Activated CD4-positive, alpha-beta memory T cell treated with anti-CD3 and anti-CD28 coated beads, Interleukin-2, amount 10 ng/mL, durations not matched to agents 7 days and 5 days (primary cell): ENCODE data around the gene HTR3D. TPM values are rescaled to one million over a fixed set of nuclear protein-coding genes. Genes with fewer than 3 reads are reported as not detected.
"Not testable (repeated sequence)": the region's sequence is repeated elsewhere in the genome, so short reads cannot be mapped to it uniquely, and the experiment has no call there.

Experiments used
- CTCF ChIA-PET: fragments of 350-600 bp; sonication (Branson Sonifier 250); formaldehyde crosslinking; loops from one replicate; lab custom pipeline; 2021; ENCODE audit warnings: antibody characterized with exemption, inconsistent platforms; lab: Charles Lee
- POLR2A ChIA-PET: fragments of 350-600 bp; sonication (Branson Sonifier 250); formaldehyde crosslinking; loops from one replicate; lab custom pipeline; 2021; ENCODE audit warnings: antibody characterized with exemption; lab: Charles Lee
- DNase-seq: peaks from one replicate; pipeline ENCODE4 v3.0.0-alpha.2; 2020
- H3K27ac Mint-ChIP-seq: one replicate; pipeline ENCODE4 v1.8.0; 2021; ENCODE audit warnings: mild to moderate bottlenecking, mixed read lengths
- H3K27me3 Mint-ChIP-seq: one replicate; pipeline ENCODE4 v1.8.0; 2021; ENCODE audit warnings: mixed read lengths
- H3K36me3 Mint-ChIP-seq: one replicate; pipeline ENCODE4 v1.8.0; 2021; ENCODE audit warnings: low read depth, mixed read lengths
- H3K4me1 Mint-ChIP-seq: one replicate; pipeline ENCODE4 v1.8.0; 2021; ENCODE audit warnings: mixed read lengths
- H3K4me3 Mint-ChIP-seq: one replicate; pipeline ENCODE4 v1.8.0; 2021; ENCODE audit warnings: mild to moderate bottlenecking, mixed read lengths
- H3K9me3 Mint-ChIP-seq: one replicate; pipeline ENCODE4 v1.8.0; 2021; ENCODE audit warnings: mixed read lengths
- total RNA-seq, 2 experiments: library from RNA; stranded (reverse); gene quantifications; one replicate each; pipeline ENCODE4 v1.2.3, GENCODE V29; 2021

Gene HTR3D
- total RNA-seq, 2 experiments from 2014 or later = not detected

DNA sequence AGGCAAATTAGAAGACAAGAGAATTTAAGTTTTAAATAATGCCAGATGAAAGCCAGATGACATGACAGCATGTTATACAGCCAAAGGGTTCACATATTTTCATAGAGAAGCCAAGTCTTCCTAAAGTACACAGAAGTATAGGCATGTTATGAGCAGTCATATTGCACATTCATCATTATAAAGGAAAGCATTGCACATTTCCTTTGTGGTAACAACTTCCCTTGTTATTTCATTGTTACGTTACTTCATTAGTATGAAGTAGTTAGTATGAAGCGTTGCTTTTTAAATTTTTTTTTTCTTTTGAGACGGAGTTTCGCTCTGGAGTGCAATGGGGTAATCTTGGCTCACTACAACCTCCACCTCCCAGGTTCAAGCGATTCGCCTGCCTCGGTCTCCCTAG is 9.2 kb upstream of the HTR3D start:
- peaks cover 29% of the 10 kb centered on the region for H3K27me3 Mint-ChIP-seq
- H3K4me3 Mint-ChIP-seq = no peak overlapping the region
- DNase-seq = no peak
- peaks cover 29% of the 10 kb centered on the region for H3K4me1 Mint-ChIP-seq
- no peaks in the 10 kb centered on the region for H3K9me3 Mint-ChIP-seq
- CTCF ChIA-PET = interaction anchor here (0.6 to 1.1 kb wide), 2 partner anchors 16 to 227 kb away, joined by 3 to 4 read pairs; partner anchors contain the start of gene EEF1AKMT4
- H3K36me3 Mint-ChIP-seq = peaks cover 4% of the 10 kb centered on the region
- H3K27ac Mint-ChIP-seq = no peak overlapping the region
- POLR2A ChIA-PET = no interaction called here

GRCh38 chr3:184025256-184025655 is 6.3 kb upstream of the HTR3D start:
- DNase-seq, H3K9me3 Mint-ChIP-seq, H3K36me3 Mint-ChIP-seq, H3K4me3 Mint-ChIP-seq, POLR2A ChIA-PET, H3K27ac Mint-ChIP-seq, CTCF ChIA-PET: not testable (repeated sequence)
- peaks cover 26% of the 10 kb centered on the region for H3K27me3 Mint-ChIP-seq
- H3K4me1 Mint-ChIP-seq = peaks cover 18% of the 10 kb centered on the region

- H3K36me3 Mint-ChIP-seq = not testable (repeated sequence)
Measured at GRCh38 chr3:184028275-184028890, 3.2 kb upstream of the HTR3D start.

DNA sequence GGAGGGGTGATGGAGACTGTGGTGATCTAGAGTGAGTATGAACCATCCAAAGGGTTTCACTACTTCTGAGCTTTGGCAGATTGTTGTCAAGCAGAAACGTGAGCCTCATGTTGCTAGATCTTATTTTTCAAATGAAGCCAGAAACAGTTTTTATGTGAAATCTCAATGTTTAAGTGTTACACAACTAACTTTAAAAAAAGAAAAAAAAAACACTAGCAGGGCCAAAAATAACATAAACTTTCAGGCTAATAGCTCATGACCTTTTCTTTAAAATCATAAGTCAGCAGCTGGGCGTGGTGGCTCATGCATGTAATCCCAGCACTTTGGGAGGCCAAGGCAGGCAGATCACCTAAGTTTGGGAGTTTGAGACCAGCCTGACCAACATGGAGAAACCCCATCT is 2.1 kb upstream of the HTR3D start:
- no peak for DNase-seq
- H3K4me3 Mint-ChIP-seq = no peak overlapping the region
- H3K9me3 Mint-ChIP-seq = no peaks in the 10 kb centered on the region
- H3K4me1 Mint-ChIP-seq = no peaks in the 10 kb centered on the region
- no peaks in the 10 kb centered on the region for H3K36me3 Mint-ChIP-seq
- H3K27ac Mint-ChIP-seq = no peak overlapping the region
- CTCF ChIA-PET = interaction anchor here (0.7 to 0.9 kb wide), 2 partner anchors 12 to 161 kb away, joined by 3 to 4 read pairs; partner anchors contain the start of gene ABCC5
- POLR2A ChIA-PET = no interaction called here
- peaks cover 15% of the 10 kb centered on the region for H3K27me3 Mint-ChIP-seq

More at GRCh38 chr3:184028275-184028890, 3.2 kb upstream of the HTR3D start:
- POLR2A ChIA-PET, H3K4me3 Mint-ChIP-seq, DNase-seq, H3K9me3 Mint-ChIP-seq, H3K4me1 Mint-ChIP-seq, CTCF ChIA-PET, H3K27ac Mint-ChIP-seq: not testable (repeated sequence)
- H3K27me3 Mint-ChIP-seq = peaks cover 17% of the 10 kb centered on the region

- DNase-seq = no peak
- peaks cover 11% of the 10 kb centered on the region for H3K27me3 Mint-ChIP-seq
- CTCF ChIA-PET = no interaction called here
Measured at GRCh38 chr3:184030536-184030935, 1.0 kb upstream of the HTR3D start.

GRCh38 chr3:184037816-184038215 is 6.3 kb downstream of the HTR3D start:
- H3K27ac Mint-ChIP-seq = no peak overlapping the region
- H3K4me3 Mint-ChIP-seq = no peak overlapping the region
- ChIA-PET POLR2A (no interaction called here), CTCF (no interaction called here)
- peaks cover 10% of the 10 kb centered on the region for H3K27me3 Mint-ChIP-seq
- H3K36me3 Mint-ChIP-seq = no peaks in the 10 kb centered on the region
- no peaks in the 10 kb centered on the region for H3K4me1 Mint-ChIP-seq
- no peak for DNase-seq
- no peaks in the 10 kb centered on the region for H3K9me3 Mint-ChIP-seq

More at GRCh38 chr3:184030536-184030935, 1.0 kb upstream of the HTR3D start:
- no peaks in the 10 kb centered on the region for H3K36me3 Mint-ChIP-seq
- no peaks in the 10 kb centered on the region for H3K4me1 Mint-ChIP-seq
- H3K9me3 Mint-ChIP-seq = no peaks in the 10 kb centered on the region
- H3K27ac Mint-ChIP-seq = no peak overlapping the region
- H3K4me3 Mint-ChIP-seq = no peak overlapping the region
- POLR2A ChIA-PET = no interaction called here

DNA sequence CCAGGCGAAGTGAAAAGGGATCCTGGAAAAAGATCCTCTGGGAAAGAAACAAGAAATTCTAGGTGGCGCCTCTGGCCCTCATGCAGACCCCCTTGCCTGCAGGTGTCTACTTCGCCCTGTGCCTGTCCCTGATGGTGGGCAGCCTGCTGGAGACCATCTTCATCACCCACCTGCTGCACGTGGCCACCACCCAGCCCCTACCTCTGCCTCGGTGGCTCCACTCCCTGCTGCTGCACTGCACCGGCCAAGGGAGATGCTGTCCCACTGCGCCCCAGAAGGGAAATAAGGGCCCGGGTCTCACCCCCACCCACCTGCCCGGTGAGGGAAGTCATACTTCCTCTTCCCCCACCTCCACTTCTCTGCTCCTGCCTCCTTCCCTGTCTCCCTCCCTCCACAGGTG is 6.8 kb downstream of the HTR3D start:
- CTCF ChIA-PET, POLR2A ChIA-PET: not testable (repeated sequence)

GRCh38 chr3:184039414-184039813 is 7.9 kb downstream of the HTR3D start:
- H3K36me3 Mint-ChIP-seq = no peaks in the 10 kb centered on the region
- no peak overlapping the region for H3K4me3 Mint-ChIP-seq
- no peak for DNase-seq
- no peaks in the 10 kb centered on the region for H3K9me3 Mint-ChIP-seq
- no peak overlapping the region for H3K27ac Mint-ChIP-seq
- peaks cover 7% of the 10 kb centered on the region for H3K27me3 Mint-ChIP-seq
- POLR2A ChIA-PET = no interaction called here
- CTCF ChIA-PET = no interaction called here
- no peaks in the 10 kb centered on the region for H3K4me1 Mint-ChIP-seq

More for the DNA sequence above, 6.8 kb downstream of the HTR3D start:
- H3K27me3 Mint-ChIP-seq, H3K4me1 Mint-ChIP-seq, H3K36me3 Mint-ChIP-seq, H3K27ac Mint-ChIP-seq, H3K4me3 Mint-ChIP-seq, H3K9me3 Mint-ChIP-seq, DNase-seq: not testable (repeated sequence)

DNA sequence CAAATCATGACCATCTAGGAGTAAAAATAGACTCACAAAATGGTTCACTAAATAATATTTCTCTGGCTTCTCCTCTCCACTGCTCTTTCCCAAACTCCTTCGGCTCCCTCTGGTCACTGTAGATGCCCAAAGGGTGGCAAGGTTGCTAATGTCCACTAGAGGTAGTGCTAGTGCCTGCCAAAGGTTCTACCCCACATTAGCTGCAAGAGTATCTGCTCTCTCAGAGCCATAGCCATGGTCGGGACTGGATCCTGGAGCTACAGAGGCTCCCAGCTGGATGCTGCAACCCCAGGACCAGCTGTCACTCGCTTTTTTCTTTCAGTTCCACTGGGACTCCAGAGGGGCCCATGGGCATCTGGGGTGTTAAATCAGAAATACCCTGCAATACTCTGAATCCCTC is 8.5 kb downstream of the HTR3D start:
- CTCF ChIA-PET = no interaction called here
- H3K9me3 Mint-ChIP-seq = no peaks in the 10 kb centered on the region
- H3K4me3 Mint-ChIP-seq = no peak overlapping the region
- DNase-seq = no peak
- no peaks in the 10 kb centered on the region for H3K36me3 Mint-ChIP-seq
- H3K4me1 Mint-ChIP-seq = no peaks in the 10 kb centered on the region
- peaks cover 7% of the 10 kb centered on the region for H3K27me3 Mint-ChIP-seq
- H3K27ac Mint-ChIP-seq = no peak overlapping the region
- POLR2A ChIA-PET = no interaction called here

GRCh38 chr3:184042617-184043016 is 11.1 kb downstream of the HTR3D start:
- no peak overlapping the region for H3K27ac Mint-ChIP-seq
- H3K9me3 Mint-ChIP-seq = no peaks in the 10 kb centered on the region
- no peak overlapping the region for H3K4me3 Mint-ChIP-seq
- CTCF ChIA-PET = interaction anchor here (0.8 to 1.0 kb wide), 2 partner anchors 25 to 139 kb away, joined by 3 read pairs; partner anchors contain the start of gene ABCC5
- POLR2A ChIA-PET = no interaction called here
- no peaks in the 10 kb centered on the region for H3K4me1 Mint-ChIP-seq
- no peaks in the 10 kb centered on the region for H3K36me3 Mint-ChIP-seq
- no peak for DNase-seq
- H3K27me3 Mint-ChIP-seq = peaks cover 4% of the 10 kb centered on the region

- POLR2A ChIA-PET = no interaction called here
- no peaks in the 10 kb centered on the region for H3K36me3 Mint-ChIP-seq
Measured at GRCh38 chr3:184045995-184046394, 14.5 kb downstream of the HTR3D start.

GRCh38 chr3:184050217-184050847 is 18.8 kb downstream of the HTR3D start:
- no peak overlapping the region for H3K4me3 Mint-ChIP-seq
- peaks cover 10% of the 10 kb centered on the region for H3K27me3 Mint-ChIP-seq
- H3K27ac Mint-ChIP-seq = no peak overlapping the region
- POLR2A ChIA-PET = no interaction called here
- CTCF ChIA-PET = interaction anchor here (1.7 kb wide), 1 partner anchor 32 kb away, joined by 3 read pairs; the partner anchor contains the start of gene ABCC5
- H3K9me3 Mint-ChIP-seq = no peaks in the 10 kb centered on the region
- no peaks in the 10 kb centered on the region for H3K36me3 Mint-ChIP-seq
- no peak for DNase-seq
- no peaks in the 10 kb centered on the region for H3K4me1 Mint-ChIP-seq

More at GRCh38 chr3:184045995-184046394, 14.5 kb downstream of the HTR3D start:
- H3K27me3 Mint-ChIP-seq = peaks cover 3% of the 10 kb centered on the region
- CTCF ChIA-PET = no interaction called here
- no peaks in the 10 kb centered on the region for H3K4me1 Mint-ChIP-seq
- H3K9me3 Mint-ChIP-seq = no peaks in the 10 kb centered on the region
- no peak for DNase-seq
- no peak overlapping the region for H3K4me3 Mint-ChIP-seq
- H3K27ac Mint-ChIP-seq = no peak overlapping the region

GRCh38 chr3:184052767-184053166 is 21.2 kb downstream of the HTR3D start, which contains the start of gene HTR3C:
Gene HTR3C, plus strand, starts transcription at chr3:184053047. Its CDS starts 34 bp downstream, at chr3:184053081.
- Mint-ChIP-seq H3K4me1 (no peaks in the 10 kb centered on the region), H3K4me3 (no peak within 1 kb of the TSS), H3K27ac (no peak within 1 kb of the TSS), H3K36me3 (no peaks in the 10 kb centered on the region), H3K27me3 (peaks cover 10% of the 10 kb centered on the region), H3K9me3 (no peaks in the 10 kb centered on the region)
- no peak for DNase-seq
- ChIA-PET POLR2A (interaction anchor here (0.7 kb wide), 1 partner anchor 227 kb away, joined by 5 read pairs; no protein-coding TSS in a partner anchor), CTCF (no interaction called here)
